Measurements from ENCODE around the gene MAD1L1.

GRCh38 chr7:1917221-1918062 lies 315.3 kb downstream of the MAD1L1 start:
- TF ChIP-seq CTCF (IDR thresholded peaks at IDR 0.05; ENCODE audit: borderline replicate concordance, extremely low read depth, low read length, poor library complexity, severe bottlenecking) (no peak), EZH2 (IDR thresholded peaks at IDR 0.05; ENCODE audit: borderline replicate concordance, low read depth, low read length, severe bottlenecking) (no peak)

Measured in DND-41 (cell line).